ENCODE data around the gene LITAFD. TPM values are rescaled to one million over a fixed set of nuclear protein-coding genes. Genes with fewer than 3 reads are reported as not detected.

Gene LITAFD
- total RNA-seq, 1 experiment from 2014 or later = not detected

DNA sequence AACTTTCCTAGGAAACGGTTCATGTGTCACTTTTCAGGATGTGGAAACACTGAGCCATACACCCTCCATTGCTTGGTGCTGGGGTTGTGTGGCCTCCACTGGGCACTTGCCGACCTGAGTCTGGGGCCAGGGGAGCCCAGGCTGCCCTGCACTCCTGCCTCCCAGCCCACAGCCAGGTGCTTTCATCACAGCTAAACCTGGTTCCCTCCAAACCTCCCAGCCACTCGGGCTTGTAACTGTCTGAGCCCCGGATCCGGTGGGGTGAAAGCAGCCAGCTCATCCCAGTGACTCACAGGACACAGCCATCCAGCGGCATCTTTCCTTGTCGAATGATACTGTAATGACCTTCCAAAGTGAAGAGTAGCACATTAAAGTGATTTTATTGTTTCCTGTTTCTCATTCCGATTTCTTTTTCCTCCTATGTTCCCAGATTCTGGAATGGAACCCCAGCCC lies 33.2 kb upstream of the LITAFD start:
- no TSS peak for BruUV-seq (replicated peaks)
- POLR2A ChIA-PET (ENCODE audit: unreplicated experiment) = interaction anchor here (0.6 kb wide), 2 partner anchors 12 to 186 kb away, joined by 3 to 5 read pairs; no protein-coding TSS in a partner anchor

DNA sequence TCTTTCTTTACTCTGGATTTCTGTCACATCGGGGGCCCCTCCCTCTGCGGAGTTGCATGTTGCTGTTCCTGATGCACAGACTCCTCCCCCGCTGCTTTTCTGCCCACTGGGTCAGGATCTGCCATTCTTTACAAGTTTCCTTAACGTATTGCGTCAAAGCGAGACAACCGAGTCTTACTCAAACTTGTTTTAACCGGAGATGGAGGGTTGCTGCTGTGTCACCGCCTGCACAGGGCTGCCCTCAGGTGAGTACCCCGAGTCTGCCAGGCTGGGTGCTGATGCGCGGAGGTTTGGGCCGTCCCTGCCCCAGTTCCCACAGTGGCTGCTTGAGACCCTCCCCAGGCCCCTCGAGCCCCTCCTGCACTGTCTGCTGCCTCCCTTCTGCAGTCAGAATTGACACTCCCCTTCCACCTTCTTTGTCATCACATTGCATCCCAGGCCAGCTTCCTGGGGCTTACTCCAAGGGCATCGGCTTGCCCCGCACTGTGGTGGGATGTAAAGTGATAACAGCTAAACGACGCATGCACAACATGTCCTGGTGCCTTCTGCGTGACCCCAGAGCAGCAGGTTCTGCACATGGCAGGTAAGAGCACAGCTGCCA lies 32.6 kb upstream of the LITAFD start:
- ChIA-PET CTCF (no interaction called here), POLR2A (ENCODE audit: unreplicated experiment) (interaction anchor here (0.6 kb wide), 2 partner anchors 11 to 154 kb away, joined by 3 to 4 read pairs; no protein-coding TSS in a partner anchor)
- Histone ChIP-seq H3K4me3 (ENCODE audit: low read length) (no peak overlapping the region), H3K36me3 (ENCODE audit: low read depth, low read length) (peaks cover 7% of the 10 kb centered on the region; the same call in 1 of the 2 replicates), H3K9me2 (replicated peaks; ENCODE audit: low read length) (no peaks in the 10 kb centered on the region), H3K9me3 (ENCODE audit: low read length) (no peaks in the 10 kb centered on the region), H3K9ac (ENCODE audit: low read length) (peak overlapping the region; percentile 56), H4K20me1 (ENCODE audit: low read length) (no peaks in the 10 kb centered on the region), H3K27ac (ENCODE audit: low read length) (peak overlapping the region; percentile 91), H3K27me3 (ENCODE audit: low read length) (no peaks in the 10 kb centered on the region), H3K4me1 (ENCODE audit: insufficient read depth, low read length) (peaks cover 28% of the 10 kb centered on the region), H3K79me2 (ENCODE audit: low read length) (0 out of 2 replicates have a peak, but pooled peaks cover 6% of the 10 kb centered on the region), H2AFZ (ENCODE audit: low read length) (no peak overlapping the region), H3F3A (ENCODE audit: low read length, unreplicated experiment) (peaks cover 5% of the 10 kb centered on the region), H3K4me2 (ENCODE audit: low read length) (peak overlapping the region; percentile 65; the same call in 1 of the 2 replicates)
- intact Hi-C loops (cut with micrococcal nuclease) = no loop called here
- ATAC-seq (no peak), DNase-seq (no peak)
- TF ChIP-seq, protein P1, sequence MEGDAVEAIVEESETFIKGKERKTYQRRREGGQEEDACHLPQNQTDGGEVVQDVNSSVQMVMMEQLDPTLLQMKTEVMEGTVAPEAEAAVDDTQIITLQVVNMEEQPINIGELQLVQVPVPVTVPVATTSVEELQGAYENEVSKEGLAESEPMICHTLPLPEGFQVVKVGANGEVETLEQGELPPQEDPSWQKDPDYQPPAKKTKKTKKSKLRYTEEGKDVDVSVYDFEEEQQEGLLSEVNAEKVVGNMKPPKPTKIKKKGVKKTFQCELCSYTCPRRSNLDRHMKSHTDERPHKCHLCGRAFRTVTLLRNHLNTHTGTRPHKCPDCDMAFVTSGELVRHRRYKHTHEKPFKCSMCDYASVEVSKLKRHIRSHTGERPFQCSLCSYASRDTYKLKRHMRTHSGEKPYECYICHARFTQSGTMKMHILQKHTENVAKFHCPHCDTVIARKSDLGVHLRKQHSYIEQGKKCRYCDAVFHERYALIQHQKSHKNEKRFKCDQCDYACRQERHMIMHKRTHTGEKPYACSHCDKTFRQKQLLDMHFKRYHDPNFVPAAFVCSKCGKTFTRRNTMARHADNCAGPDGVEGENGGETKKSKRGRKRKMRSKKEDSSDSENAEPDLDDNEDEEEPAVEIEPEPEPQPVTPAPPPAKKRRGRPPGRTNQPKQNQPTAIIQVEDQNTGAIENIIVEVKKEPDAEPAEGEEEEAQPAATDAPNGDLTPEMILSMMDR (conservative IDR thresholded peaks at IDR 0.05; ENCODE audit: low read depth, low read length) = no peak
- no peak for TF ChIP-seq EZH2phosphoT487 (IDR thresholded peaks at IDR 0.05; ENCODE audit: borderline replicate concordance, low read length)
- TF ChIP-seq EZH2 (IDR thresholded peaks at IDR 0.05; ENCODE audit: low read length, unreplicated experiment) = no peak
- BruUV-seq (replicated peaks) = TSS peak; percentile 6

More for the DNA sequence above, 33.2 kb upstream of the LITAFD start:
- H3F3A ChIP-seq (ENCODE audit: low read length, unreplicated experiment) = peaks cover 5% of the 10 kb centered on the region
- no peaks in the 10 kb centered on the region for H3K9me2 ChIP-seq (replicated peaks; ENCODE audit: low read length)
- ATAC-seq (peak; percentile 70), DNase-seq (peak; percentile 63)
- no peak overlapping the region for H3K4me3 ChIP-seq (ENCODE audit: low read length)
- H3K9me3 ChIP-seq (ENCODE audit: low read length) = no peaks in the 10 kb centered on the region
- H3K79me2 ChIP-seq (ENCODE audit: low read length) = 0 out of 2 replicates have a peak, but pooled peaks cover 6% of the 10 kb centered on the region
- no peak overlapping the region for H2AFZ ChIP-seq (ENCODE audit: low read length)
- H3K4me1 ChIP-seq (ENCODE audit: insufficient read depth, low read length) = peaks cover 28% of the 10 kb centered on the region
- H3K27me3 ChIP-seq (ENCODE audit: low read length) = no peaks in the 10 kb centered on the region
- peak overlapping the region; percentile 31 for H3K4me2 ChIP-seq (ENCODE audit: low read length)
- H3K36me3 ChIP-seq (ENCODE audit: low read depth, low read length) = peaks cover 7% of the 10 kb centered on the region; the same call in 1 of the 2 replicates
- no peaks in the 10 kb centered on the region for H4K20me1 ChIP-seq (ENCODE audit: low read length)
- CTCF ChIA-PET = interaction anchor here (0.5 kb wide), 1 partner anchor 20 kb away, joined by 3 read pairs; the partner anchor contains the start of gene CARHSP1
- TF ChIP-seq EZH2phosphoT487 (IDR thresholded peaks at IDR 0.05; ENCODE audit: borderline replicate concordance, low read length) (no peak), EZH2 (IDR thresholded peaks at IDR 0.05; ENCODE audit: low read length, unreplicated experiment) (no peak)
- TF ChIP-seq, protein P1 (conservative IDR thresholded peaks at IDR 0.05; ENCODE audit: low read depth, low read length) = no peak
- peak overlapping the region; percentile 91 for H3K27ac ChIP-seq (ENCODE audit: low read length)
- H3K9ac ChIP-seq (ENCODE audit: low read length) = peak overlapping the region; percentile 56
- intact Hi-C loops (cut with micrococcal nuclease) = no loop called here

All from PC-3 (cell line).